ENCODE measurements around the gene GRIPAP1. TPM values are rescaled to one million over a fixed set of nuclear protein-coding genes. Genes with fewer than 3 reads are reported as not detected.

GRIPAP1 gene
- total RNA-seq, 1 experiment from 2014 or later, result 51.0 TPM

- no peaks in the 10 kb centered on the region for H3K36me3 ChIP-seq (ENCODE audit: control insufficient read depth, insufficient read depth, low read length)
- H3K9me3 ChIP-seq (ENCODE audit: control insufficient read depth, insufficient read depth, low read depth, low read length), result no peaks in the 10 kb centered on the region
- DNase-seq (ENCODE audit: low read depth, low spot score) (no peak), ATAC-seq (no peak)
- in situ Hi-C loops (cut with HindIII; ENCODE audit: low pct_unique_long_range_greater_than_20kb, low sequenced_read_pairs) (no loop called here), intact Hi-C loops (cut with micrococcal nuclease; ENCODE audit: unreplicated experiment) (no loop called here)
- no peaks in the 10 kb centered on the region for H3K4me1 ChIP-seq (ENCODE audit: control insufficient read depth, insufficient read depth, low read length)
- TF ChIP-seq, protein P1, sequence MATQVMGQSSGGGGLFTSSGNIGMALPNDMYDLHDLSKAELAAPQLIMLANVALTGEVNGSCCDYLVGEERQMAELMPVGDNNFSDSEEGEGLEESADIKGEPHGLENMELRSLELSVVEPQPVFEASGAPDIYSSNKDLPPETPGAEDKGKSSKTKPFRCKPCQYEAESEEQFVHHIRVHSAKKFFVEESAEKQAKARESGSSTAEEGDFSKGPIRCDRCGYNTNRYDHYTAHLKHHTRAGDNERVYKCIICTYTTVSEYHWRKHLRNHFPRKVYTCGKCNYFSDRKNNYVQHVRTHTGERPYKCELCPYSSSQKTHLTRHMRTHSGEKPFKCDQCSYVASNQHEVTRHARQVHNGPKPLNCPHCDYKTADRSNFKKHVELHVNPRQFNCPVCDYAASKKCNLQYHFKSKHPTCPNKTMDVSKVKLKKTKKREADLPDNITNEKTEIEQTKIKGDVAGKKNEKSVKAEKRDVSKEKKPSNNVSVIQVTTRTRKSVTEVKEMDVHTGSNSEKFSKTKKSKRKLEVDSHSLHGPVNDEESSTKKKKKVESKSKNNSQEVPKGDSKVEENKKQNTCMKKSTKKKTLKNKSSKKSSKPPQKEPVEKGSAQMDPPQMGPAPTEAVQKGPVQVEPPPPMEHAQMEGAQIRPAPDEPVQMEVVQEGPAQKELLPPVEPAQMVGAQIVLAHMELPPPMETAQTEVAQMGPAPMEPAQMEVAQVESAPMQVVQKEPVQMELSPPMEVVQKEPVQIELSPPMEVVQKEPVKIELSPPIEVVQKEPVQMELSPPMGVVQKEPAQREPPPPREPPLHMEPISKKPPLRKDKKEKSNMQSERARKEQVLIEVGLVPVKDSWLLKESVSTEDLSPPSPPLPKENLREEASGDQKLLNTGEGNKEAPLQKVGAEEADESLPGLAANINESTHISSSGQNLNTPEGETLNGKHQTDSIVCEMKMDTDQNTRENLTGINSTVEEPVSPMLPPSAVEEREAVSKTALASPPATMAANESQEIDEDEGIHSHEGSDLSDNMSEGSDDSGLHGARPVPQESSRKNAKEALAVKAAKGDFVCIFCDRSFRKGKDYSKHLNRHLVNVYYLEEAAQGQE (IDR thresholded peaks at IDR 0.05; ENCODE audit: insufficient read depth in 1 of 2, low read depth in 2 of 2, low read length in 1 of 2), result no peak
- TF ChIP-seq CTCF (IDR thresholded peaks at IDR 0.05), result no peak
- no peak for TF ChIP-seq POLR2AphosphoS5 (IDR thresholded peaks at IDR 0.05; ENCODE audit: low read depth, low read length)
- no peak for TF ChIP-seq SIN3A (IDR thresholded peaks at IDR 0.05; ENCODE audit: borderline replicate concordance, insufficient read depth, low read depth, low read length)
- no peak for TF ChIP-seq TCF7L2 (IDR thresholded peaks at IDR 0.05; ENCODE audit: low read depth, low read length)
- no peak overlapping the region for H3K27ac ChIP-seq (ENCODE audit: low read length)
- H3K4me3 ChIP-seq (ENCODE audit: low read depth in 2 of 2, low read length in 2 of 2), result no peak overlapping the region
- POLR2A ChIA-PET, result no interaction called here
- BruUV-seq (replicated peaks), result no TSS peak
- CTCF ChIA-PET, result no interaction called here
- no peaks in the 10 kb centered on the region for H3K27me3 ChIP-seq (ENCODE audit: control insufficient read depth, insufficient read depth, low read length)
Measured at GRCh38 chrX:48939524-48940228, 62.4 kb downstream of the GRIPAP1 start.

- CTCF ChIA-PET, result no interaction called here
- H3K27me3 ChIP-seq (ENCODE audit: control insufficient read depth, insufficient read depth, low read length), result no peaks in the 10 kb centered on the region
- POLR2A ChIA-PET, result no interaction called here
- H3K27ac ChIP-seq (ENCODE audit: low read length), result no peak overlapping the region
- in situ Hi-C loops (cut with HindIII; ENCODE audit: low pct_unique_long_range_greater_than_20kb, low sequenced_read_pairs) (no loop called here), intact Hi-C loops (cut with micrococcal nuclease; ENCODE audit: unreplicated experiment) (no loop called here)
- TF ChIP-seq CTCF (IDR thresholded peaks at IDR 0.05) (no peak), POLR2AphosphoS5 (IDR thresholded peaks at IDR 0.05; ENCODE audit: low read depth, low read length) (no peak), SIN3A (IDR thresholded peaks at IDR 0.05; ENCODE audit: borderline replicate concordance, insufficient read depth, low read depth, low read length) (no peak), TCF7L2 (IDR thresholded peaks at IDR 0.05; ENCODE audit: low read depth, low read length) (no peak)
- TF ChIP-seq, protein P1 (IDR thresholded peaks at IDR 0.05; ENCODE audit: insufficient read depth in 1 of 2, low read depth in 2 of 2, low read length in 1 of 2), result no peak
- no TSS peak for BruUV-seq (replicated peaks)
- DNase-seq (ENCODE audit: low read depth, low spot score) (no peak), ATAC-seq (no peak)
- no peaks in the 10 kb centered on the region for H3K4me1 ChIP-seq (ENCODE audit: control insufficient read depth, insufficient read depth, low read length)
- no peak overlapping the region for H3K4me3 ChIP-seq (ENCODE audit: low read depth in 2 of 2, low read length in 2 of 2)
- H3K36me3 ChIP-seq (ENCODE audit: control insufficient read depth, insufficient read depth, low read length), result no peaks in the 10 kb centered on the region; the same call in 1 of the 2 replicates
- H3K9me3 ChIP-seq (ENCODE audit: control insufficient read depth, insufficient read depth, low read depth, low read length), result no peaks in the 10 kb centered on the region
Measured at GRCh38 chrX:48938721-48939425, 63.2 kb downstream of the GRIPAP1 start.
